ENCODE results near the gene L3MBTL4.

Gene L3MBTL4

DNA sequence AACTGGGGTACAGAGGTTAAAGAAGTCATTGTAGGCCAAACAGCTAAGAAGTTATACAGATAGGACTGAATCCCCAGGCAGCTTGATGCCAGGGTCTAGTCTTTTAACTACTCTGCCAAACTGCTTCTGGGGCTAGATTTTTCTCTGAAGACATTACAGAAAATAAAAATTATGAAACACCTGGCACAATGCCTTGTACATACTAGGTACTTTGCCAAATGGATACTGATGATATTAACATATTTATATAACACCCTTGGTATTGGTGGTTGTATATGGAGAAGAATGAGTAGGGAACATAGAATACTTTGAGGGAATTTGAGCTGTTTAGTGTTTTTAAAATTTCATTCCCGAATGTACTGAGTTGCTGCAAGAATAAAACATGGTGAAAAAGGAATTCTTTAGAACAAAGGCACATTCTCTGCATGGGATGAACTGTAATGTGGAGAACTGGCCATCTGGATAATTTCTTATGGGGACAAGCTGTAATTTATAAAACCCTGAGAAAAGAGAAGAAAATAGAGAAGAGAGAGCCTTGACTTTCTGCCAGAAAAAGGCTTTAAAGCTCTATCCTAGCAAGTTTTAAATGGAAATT, 308.5 kb downstream of the L3MBTL4 start:
- no peak for DNase-seq
- Mint-ChIP-seq H3K27ac (no peak overlapping the region), H3K27me3 (ENCODE audit: low read depth, poor library complexity) (peaks cover 6% of the 10 kb centered on the region), H3K9me3 (no peaks in the 10 kb centered on the region), H3K4me1 (no peaks in the 10 kb centered on the region), H3K36me3 (ENCODE audit: low read depth) (no peaks in the 10 kb centered on the region), H3K4me3 (no peak overlapping the region)
- TF ChIP-seq, protein P1, sequence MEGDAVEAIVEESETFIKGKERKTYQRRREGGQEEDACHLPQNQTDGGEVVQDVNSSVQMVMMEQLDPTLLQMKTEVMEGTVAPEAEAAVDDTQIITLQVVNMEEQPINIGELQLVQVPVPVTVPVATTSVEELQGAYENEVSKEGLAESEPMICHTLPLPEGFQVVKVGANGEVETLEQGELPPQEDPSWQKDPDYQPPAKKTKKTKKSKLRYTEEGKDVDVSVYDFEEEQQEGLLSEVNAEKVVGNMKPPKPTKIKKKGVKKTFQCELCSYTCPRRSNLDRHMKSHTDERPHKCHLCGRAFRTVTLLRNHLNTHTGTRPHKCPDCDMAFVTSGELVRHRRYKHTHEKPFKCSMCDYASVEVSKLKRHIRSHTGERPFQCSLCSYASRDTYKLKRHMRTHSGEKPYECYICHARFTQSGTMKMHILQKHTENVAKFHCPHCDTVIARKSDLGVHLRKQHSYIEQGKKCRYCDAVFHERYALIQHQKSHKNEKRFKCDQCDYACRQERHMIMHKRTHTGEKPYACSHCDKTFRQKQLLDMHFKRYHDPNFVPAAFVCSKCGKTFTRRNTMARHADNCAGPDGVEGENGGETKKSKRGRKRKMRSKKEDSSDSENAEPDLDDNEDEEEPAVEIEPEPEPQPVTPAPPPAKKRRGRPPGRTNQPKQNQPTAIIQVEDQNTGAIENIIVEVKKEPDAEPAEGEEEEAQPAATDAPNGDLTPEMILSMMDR (IDR thresholded peaks at IDR 0.05), result no peak

DNA sequence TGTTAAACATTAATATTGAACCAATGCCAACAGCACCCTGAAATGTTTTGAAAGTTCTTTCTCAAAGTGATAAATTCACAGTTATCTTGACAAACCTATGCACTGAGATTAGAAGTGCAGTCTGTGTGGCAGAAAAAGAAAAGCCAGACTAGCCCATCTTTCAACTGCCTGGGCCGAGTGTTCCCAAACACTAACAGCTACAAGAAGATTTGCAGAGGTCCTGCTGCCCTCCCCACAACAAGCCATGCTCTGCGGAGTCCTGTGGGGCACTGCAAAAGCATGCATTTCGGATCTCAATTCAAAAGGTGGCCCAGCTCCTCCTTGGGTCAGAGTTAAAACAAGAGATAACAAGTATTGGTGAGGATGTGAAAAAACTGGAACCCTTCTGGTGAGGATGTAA, 311.0 kb downstream of the L3MBTL4 start:
- TF ChIP-seq, protein P1 (IDR thresholded peaks at IDR 0.05), result no peak
- Mint-ChIP-seq H3K4me1 (no peaks in the 10 kb centered on the region), H3K27me3 (ENCODE audit: low read depth, poor library complexity) (peaks cover 6% of the 10 kb centered on the region), H3K9me3 (no peaks in the 10 kb centered on the region), H3K4me3 (no peak overlapping the region), H3K27ac (no peak overlapping the region), H3K36me3 (ENCODE audit: low read depth) (no peaks in the 10 kb centered on the region)
- no peak for DNase-seq

DNA sequence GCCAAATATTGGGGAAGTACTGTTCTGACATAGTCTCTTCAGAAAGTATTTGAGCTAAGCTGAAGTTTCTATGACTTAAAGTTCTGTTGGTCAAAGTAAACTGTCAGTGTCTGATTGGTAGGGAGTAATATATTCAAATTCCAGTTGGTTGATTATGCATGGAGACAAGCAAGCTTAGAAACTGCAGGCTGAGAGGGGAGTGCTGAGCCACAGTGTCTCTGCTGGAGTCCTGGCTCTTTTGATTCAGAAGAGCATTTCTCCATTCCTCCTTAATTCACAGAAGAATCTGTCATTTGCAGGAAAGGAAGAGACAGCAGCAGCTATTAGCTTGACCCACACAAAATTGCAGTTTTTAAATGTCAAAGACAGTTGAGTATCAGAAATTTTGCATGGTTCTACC, 318.0 kb downstream of the L3MBTL4 start:
- Mint-ChIP-seq H3K4me1 (no peaks in the 10 kb centered on the region), H3K36me3 (ENCODE audit: low read depth) (no peaks in the 10 kb centered on the region), H3K4me3 (no peak overlapping the region), H3K27ac (no peak overlapping the region), H3K27me3 (ENCODE audit: low read depth, poor library complexity) (peaks cover 3% of the 10 kb centered on the region), H3K9me3 (no peaks in the 10 kb centered on the region)
- TF ChIP-seq, protein P1 (IDR thresholded peaks at IDR 0.05), result no peak
- DNase-seq, result no peak

DNA sequence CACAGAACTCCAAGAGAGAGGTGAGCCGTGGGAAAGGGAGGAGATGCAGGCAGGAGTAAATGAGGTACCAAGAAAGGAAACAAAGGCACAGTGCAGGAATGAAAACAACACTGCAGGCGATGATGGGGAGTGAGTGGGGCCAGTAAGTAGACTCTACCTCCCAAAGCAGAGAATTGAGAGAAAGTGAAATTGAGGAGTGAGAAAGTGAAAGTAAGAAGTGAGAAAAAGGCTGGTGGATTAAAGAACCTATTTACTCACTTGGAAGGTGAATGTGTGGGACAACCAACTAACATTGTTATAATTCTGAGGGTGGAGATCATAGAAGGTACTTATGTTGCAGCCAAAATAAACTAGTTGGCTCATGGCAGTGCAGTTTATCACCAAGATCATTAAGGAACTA, 326.3 kb downstream of the L3MBTL4 start:
- H3K27ac Mint-ChIP-seq, result peak overlapping the region; percentile 1
- H3K36me3 Mint-ChIP-seq (ENCODE audit: low read depth), result no peaks in the 10 kb centered on the region
- peaks cover 8% of the 10 kb centered on the region for H3K27me3 Mint-ChIP-seq (ENCODE audit: low read depth, poor library complexity)
- TF ChIP-seq, protein P1 (IDR thresholded peaks at IDR 0.05), result no peak
- DNase-seq, result no peak
- H3K4me3 Mint-ChIP-seq, result no peak overlapping the region
- peaks cover 10% of the 10 kb centered on the region for H3K9me3 Mint-ChIP-seq
- H3K4me1 Mint-ChIP-seq, result no peaks in the 10 kb centered on the region

DNA sequence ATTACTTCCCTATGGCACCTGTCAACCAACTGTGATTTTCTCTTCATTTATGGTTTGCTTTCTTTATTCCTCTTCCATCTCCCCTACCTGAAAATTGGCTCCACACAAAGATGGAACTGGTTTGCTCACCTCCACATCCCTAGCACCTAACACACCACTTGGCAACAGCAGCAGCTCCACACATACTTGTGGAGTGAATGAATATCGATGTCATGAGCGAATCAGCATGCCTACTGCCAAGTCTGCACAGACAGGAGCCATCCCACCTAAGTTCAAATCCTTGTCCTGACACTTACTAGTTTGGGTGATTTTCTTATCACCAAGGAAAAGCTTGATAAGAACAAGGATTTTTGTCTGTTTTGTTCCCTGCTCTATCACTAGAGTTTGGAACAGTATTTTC, 328.0 kb downstream of the L3MBTL4 start:
- Mint-ChIP-seq H3K27me3 (ENCODE audit: low read depth, poor library complexity) (peaks cover 8% of the 10 kb centered on the region), H3K9me3 (peaks cover 10% of the 10 kb centered on the region), H3K27ac (no peak overlapping the region), H3K36me3 (ENCODE audit: low read depth) (no peaks in the 10 kb centered on the region), H3K4me3 (no peak overlapping the region), H3K4me1 (no peaks in the 10 kb centered on the region)
- TF ChIP-seq, protein P1 (IDR thresholded peaks at IDR 0.05), result no peak
- no peak for DNase-seq

DNA sequence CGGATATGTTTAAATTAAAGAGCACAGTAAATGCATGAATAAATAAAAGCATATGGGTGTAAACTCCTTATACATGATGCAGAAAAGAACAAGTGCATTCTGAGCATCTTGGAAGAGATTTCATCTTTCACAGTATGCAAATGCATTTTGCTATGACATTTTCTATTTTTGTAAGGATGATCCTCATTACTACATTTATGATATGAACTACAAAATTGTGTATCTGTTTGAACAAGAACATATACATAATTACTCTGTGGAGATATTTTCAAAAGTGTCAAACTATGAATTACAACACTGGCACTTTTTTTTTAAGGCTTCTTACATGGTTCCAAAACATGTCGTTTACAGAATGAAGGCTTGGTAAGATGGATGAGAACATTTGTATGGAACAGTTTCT, 335.3 kb downstream of the L3MBTL4 start:
- Mint-ChIP-seq H3K27ac (no peak overlapping the region), H3K4me3 (no peak overlapping the region), H3K36me3 (ENCODE audit: low read depth) (no peaks in the 10 kb centered on the region), H3K9me3 (no peaks in the 10 kb centered on the region), H3K27me3 (ENCODE audit: low read depth, poor library complexity) (no peaks in the 10 kb centered on the region), H3K4me1 (no peaks in the 10 kb centered on the region)
- DNase-seq, result no peak
- TF ChIP-seq, protein P1 (IDR thresholded peaks at IDR 0.05), result no peak
